Stimulated activated CD8-positive, alpha-beta memory T cell treated with anti-CD3 and anti-CD28 coated beads, Interleukin-12 subunit alpha, Interleukin-12 subunit beta, amount 100 ng/mL, for 24 hours (primary cell): ENCODE measurements around the gene NUDT13.
"Not testable (repeated sequence)": the region's sequence is repeated elsewhere in the genome, so short reads cannot be mapped to it uniquely, and the experiment has no call there.

Source experiments
- DNase-seq: peaks from one replicate; pipeline ENCODE4 v3.0.0-alpha.2; 2020; ENCODE audit errors: extremely low read depth

NUDT13 gene

DNA sequence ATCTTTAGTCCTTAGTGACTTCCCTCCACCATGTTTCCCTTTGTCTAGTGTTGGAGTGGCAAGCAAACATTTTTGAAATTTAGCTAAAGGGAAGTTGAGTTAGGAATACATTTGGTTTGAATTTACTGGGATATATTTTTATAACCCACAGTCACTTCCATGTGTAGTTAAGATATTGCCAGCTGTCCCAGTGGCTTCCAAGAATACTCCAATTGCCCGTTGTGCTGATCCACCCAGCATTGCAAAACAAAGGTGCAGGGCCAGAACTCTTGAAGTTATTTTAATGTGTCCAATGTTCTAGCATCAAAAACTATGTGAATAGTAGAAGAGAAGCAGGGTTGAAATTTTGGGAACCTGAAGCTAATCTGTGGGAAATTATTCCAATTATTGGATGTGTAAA is 11.1 kb upstream of the NUDT13 start:
- no peak for DNase-seq

DNA sequence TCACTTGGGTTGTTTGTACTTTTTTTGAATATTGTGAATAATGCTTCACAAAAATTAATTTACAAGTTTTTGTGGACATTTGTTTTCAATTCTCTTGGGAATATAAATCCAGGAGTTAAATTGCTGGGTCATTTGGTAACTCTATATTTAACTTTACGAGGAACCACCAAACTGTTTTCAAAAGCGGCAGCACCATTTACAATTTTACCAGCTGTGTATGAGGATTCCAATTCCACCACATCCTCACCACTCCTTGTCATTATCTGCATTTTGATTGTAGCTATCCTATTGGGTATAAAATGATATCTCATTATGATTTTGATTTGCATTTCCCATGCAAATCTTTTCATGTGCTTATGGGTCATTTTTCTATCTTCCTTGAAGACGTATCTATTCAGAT is 4.0 kb upstream of the NUDT13 start:
- DNase-seq, result no peak

DNA sequence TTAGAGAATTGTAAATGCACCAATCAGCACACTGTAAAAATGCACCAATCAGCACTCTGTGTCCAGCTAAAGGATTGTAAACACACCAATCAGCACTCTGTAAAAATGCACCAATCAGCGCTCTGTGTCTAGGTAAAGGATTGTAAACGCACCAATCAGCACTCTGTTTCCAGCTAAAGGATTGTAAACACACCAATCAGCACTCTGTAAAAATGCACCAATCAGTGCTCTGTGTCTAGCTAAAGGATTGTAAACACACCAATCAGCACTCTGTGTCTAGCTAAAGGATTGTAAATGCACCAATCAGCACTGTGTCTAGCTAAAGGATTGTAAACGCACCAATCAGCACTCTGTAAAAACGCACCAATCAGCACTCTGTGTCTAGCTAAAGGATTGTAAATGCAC is 1.0 kb upstream of the NUDT13 start:
- DNase-seq, result not testable (repeated sequence)

DNA sequence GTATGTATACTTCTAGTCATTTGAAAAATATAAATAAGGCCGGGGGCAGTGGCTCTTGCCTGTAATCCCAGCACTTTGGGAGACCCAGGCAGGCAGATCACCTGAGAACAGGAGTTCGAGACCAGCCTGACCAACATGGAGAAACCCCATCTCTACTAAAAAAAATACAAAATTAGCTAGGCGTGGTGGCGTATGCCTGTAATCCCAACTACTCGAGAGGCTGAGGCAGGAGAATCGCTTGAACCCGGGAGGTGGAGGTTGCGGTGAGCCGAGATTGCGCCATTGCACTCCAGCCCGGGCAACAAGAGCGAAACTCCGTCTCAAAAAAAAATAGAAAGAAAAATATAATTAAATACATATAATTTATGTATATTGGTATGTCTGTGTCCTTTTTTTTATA is 1.8 kb downstream of the NUDT13 start:
- DNase-seq, result not testable (repeated sequence)

DNA sequence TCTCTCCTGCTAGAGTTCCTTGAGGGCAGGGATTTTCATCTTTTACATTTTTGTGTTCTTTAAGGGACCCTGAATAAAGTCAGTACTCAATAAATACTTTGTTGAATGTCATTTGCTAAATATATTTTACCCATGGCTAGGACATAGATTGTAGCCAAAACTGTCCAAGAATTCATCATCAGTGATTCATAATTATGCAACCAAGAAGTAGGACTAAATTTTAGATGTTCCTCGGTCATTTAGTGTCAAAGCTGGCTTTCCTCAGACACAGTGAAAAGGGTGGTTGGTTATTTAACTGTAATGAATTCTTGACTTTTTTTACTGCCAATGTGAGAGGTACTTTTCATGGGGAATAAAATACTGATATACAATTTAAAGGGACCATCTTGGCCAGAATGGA is 3.3 kb downstream of the NUDT13 start:
- no peak for DNase-seq

DNA sequence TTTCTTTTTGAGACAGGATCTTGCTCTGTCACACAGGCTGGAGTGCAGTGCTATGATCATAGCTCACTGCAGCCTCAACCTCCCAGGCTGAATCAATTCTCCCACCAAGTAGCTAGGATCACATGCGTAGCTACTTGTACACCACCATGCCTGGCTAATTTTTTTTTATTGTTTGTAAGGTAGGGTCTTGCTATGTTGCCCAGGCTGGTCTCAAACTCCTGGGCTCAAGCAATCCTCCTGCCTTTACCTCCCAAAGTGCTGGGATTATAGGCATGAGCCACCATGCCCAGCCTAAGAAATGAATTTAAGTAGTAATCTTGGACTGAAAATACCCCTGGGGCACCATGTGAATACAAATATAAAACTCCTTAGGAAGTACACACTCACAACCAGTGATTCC is 5.8 kb downstream of the NUDT13 start:
- no peak for DNase-seq

DNA sequence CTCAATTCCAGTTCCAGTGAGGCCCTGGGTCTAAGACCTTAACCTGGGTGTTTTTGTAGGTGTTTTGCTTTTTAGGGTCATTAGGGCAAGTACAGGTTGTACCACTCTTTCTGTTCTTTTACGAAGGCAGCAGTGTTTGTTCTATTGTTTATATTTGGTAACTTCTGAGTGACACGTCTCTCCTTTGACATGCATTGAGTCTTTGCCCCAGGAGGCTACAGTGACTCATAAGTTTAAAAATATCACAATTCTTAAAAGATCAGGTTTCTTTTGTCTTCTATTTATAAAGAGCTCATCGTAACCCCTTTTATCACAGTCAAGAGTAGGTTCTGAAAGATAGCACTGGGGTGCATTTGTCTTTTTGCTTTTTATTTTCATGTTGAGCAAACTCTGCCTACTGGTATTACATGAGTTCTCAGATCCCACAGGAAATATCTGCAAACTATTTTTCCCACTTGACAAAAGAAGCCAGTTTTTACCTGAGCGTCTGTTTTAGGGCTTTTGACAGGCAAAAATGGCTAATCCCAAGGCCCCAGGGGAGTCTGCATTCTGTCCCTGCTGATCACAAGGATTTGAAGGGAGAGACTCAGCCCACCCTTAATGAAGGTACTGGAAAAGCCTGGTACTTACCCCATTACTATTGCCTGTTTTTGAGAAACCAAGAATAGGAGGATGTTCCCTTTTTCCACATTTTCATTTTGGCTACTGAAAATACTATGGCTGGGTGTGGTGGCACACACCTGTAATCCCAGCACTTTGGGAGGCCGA is 7.9 kb downstream of the NUDT13 start:
- DNase-seq, result no peak

DNA sequence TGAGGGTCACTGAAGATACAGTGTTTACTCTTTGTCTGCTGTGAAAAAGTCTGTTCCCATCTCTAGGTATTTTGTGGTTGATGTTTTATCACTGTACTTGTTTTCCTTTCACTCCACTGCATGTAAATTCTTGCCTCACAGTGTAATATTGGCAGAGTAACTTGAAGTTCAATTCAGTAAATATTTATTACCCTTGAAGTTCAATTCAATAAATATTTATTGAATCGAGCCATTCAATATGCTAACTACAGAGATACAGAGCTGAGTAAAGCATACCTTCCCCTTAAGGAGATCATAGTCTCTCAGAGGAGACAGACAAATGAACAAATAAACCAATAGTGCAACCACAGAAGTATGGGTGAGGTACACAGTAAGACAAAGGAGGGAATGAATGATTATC is 9.2 kb downstream of the NUDT13 start:
- DNase-seq, result no peak

DNA sequence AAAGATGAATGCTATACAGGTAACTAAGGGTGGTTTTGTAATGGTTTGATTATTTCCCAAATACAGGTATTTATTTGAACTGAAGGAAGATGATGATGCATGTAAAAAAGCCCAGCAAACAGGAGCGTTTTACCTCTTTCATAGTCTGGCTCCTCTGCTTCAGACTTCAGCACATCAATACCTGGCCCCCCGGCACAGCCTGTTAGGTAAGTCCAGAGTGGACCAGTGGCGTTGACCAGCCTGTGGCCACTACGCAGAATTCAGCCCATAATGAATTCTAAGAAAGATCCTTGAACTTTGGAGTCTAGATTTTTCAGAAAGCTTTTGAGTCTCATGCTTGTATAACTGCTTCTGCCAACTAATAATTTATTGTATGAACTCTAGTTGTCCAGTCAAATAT is 9.7 kb downstream of the NUDT13 start:
- DNase-seq, result no peak

DNA sequence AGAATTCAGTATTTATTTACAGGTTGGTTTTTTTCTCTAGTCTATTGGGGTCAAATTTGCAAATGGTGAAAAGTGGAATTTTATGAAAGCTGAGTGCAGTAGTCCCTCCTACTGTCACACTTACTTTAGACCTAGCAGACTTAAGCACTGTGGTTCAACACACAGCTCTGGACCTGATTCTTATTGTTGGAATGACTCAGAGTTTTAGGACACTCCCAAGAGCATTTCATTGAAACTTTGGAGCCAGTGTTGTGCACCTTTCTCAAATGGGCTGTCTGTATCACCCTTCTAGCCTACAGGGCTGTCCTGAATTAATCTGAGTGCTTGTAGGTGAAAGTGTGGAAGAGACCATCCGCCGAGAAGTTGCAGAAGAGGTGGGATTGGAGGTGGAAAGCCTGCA is 16.1 kb downstream of the NUDT13 start:
- no peak for DNase-seq

DNA sequence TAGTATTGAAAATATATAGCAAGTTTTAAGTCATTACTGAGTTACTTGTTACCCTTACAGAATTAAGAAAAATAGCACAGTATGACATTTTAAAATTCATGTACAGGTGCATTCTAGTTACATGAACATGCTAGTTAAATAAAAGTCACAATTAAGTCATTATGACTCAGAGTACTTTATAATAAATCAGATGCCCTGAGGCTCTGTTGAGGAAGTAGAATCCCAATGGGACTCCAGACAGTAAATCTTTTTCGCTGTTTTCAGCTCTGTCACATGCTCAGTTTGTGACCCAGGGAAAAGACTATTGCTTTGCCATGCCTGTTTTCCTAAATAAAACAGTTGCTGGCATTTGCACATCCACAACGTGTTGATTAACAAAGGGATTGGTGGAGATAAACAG is 21.0 kb downstream of the NUDT13 start:
- DNase-seq, result no peak

DNA sequence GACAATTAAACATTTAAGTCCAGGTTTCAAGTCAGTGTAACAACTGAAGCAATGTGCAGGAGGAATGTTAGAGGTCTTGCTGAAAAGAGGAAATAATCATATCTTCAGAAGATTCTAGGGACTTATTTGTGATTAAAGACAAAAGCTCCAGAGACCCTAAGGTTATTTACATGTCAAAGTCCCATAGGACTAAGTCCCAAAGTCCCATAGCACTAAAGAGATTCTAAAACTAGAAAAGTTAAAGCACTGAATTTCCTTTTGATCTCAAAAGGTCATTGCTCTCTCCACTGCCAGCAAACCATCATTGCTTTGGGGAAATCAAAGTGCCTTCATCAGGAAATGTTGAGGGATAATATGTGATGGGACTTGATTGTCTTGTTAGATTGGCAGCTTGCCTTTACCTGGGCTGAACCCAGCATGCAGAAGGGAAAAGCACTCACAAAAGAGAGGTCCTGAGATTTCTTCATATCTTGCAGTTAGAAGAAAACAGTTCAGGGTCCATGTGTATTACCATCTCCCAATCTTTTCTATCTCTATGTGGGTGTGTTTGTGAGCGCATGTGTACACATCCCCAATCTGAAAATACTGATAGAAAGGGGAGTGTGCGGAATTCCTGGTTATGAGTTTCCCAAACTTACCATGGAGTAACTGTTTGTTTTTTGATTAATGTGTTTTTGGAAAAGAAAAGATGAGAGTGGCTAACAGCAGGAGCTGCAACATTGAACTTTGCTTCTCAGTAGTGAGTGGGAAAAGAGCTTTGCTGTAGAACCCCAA is 21.8 kb downstream of the NUDT13 start:
- DNase-seq, result no peak

DNA sequence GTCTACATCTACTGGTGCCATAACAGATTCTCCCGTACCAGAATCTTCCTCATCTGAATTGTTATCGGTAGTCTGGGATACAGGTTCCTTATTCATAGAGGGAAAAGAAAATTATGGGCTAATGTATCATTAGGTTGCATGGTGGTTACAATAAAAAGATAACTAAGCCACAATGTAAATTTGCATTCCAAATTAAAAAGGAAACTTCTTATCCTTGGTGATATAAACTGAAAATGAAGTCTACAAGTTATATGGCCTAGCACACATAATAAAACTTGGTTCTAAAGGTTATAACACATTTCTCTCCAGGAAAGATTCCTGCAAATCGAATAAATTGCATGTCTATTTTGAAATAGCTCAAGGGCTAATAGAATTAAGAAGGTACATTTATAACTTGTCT is 24.5 kb downstream of the NUDT13 start:
- no peak for DNase-seq

DNA sequence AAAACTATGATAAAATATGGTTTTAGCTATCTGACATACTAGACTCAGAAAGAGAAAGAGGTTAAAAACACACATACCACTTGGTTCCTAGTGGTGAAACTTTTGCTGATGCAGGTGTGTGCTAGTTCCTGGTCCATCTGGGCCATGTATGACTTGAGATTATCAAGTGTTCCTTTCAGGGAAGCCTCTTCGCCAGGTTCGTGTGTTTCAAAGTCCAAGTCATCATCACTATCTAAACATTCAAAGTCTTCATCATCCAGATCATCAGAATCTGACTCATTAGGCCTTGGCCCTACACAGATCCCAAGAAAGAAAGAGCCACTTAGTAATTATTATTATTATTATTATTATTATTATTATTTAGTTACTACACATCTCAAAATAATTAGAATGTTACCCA is 26.4 kb downstream of the NUDT13 start:
- no peak for DNase-seq

DNA sequence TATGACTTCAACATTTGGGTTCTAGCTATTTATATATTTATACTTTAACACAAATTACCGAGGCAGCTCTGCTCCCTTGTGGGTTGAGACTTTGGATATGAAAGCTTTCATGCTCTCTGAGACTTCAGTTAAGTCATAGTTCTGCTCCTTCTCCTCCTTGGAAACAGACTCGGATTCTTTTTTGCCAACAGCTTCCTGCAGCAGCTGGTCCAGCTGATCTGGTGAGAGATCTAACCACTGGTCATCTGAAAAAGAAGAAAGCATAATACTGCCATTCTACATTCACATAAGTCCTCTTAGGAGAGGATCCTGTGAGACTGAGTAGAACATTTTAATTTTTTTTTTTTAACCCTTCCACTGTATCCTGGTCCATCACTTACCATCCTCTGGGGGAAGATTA is 29.0 kb downstream of the NUDT13 start:
- no peak for DNase-seq

DNA sequence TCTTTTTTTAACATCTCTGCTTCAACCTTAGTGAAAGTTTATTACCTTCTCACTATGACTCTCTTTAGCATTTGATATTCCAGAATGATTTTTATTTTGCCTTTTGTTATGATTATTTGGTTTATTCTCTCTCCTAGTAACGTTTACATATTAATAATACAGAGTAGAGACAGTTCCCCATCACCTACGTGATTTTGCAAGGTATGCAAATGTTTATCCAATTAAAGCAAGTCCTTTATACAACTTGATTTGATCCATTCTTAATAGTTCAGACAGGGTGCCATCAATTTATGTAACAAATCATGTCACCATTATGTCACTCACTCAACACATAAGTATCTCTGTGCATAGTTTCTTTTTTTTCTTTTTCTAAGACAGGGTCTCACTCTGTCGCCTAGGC is 31.3 kb downstream of the NUDT13 start:
- DNase-seq, result no peak

DNA sequence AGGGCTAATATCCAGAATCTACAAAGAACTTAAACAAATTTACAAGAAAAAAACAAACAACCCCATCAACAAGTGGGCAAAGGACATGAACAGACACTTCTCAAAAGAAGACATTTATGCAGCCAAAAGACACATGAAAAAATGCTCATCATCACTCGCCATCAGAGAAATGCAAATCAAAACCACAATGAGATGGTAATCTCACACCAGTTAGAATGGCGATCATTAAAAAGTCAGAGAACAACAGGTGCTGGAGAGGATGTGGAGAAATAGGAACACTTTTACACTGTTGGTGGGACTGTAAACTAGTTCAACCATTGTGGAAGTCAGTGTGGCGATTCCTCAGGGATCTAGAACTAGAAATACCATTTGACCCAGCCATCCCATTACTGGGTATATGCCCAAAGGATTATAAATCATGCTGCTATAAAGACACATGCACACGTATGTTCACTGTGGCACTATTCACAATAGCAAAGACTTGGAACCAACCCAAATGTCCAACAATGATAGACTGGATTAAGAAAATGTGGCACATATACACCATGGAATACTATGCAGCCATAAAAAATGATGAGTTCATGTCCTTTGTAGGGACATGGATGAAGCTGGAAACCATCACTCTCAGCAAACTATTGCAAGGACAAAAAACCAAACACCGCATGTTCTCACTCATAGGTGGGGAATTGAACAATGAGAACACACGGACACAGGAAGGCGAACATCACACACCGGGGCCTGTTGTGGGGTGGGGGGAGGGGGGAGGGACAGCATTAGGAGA is 40.6 kb downstream of the NUDT13 start:
- not testable (repeated sequence) for DNase-seq

DNA sequence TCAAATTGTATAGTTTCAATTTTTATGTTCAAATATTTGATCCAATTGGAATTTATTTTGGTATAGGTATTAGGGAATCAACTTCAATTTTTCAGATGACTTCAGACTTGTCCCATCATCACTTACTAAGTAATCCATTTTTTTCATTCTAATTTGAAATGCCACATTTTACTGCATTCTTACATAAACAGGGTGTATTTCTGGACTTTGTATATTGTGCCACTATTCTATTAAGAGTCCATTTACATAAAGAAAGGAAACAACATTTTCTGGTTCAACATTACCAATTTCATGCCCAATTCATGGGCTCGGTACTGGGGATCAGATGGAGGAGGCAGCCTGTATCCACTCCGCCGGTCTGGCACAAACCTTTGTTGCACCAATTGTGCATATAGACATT is 41.8 kb downstream of the NUDT13 start:
- DNase-seq, result no peak

DNA sequence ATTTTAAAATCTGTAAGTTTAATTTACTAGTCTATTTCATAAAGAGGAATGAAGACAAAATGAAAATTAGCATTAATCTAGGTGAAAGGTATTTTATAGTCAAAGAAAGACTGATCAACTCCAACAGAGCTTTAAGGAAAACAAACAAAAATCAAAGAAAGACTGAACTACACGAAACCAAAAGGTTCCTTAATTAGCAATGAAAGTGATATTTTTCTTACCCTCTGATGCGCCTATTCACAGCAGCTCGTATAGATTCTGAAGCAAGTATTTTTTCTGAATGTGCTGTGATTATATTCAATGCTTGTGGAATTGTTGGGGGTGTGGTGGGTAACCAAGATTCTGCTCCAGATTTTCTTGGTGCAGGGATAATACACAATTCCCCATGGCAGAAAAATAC is 45.8 kb downstream of the NUDT13 start:
- DNase-seq, result no peak

DNA sequence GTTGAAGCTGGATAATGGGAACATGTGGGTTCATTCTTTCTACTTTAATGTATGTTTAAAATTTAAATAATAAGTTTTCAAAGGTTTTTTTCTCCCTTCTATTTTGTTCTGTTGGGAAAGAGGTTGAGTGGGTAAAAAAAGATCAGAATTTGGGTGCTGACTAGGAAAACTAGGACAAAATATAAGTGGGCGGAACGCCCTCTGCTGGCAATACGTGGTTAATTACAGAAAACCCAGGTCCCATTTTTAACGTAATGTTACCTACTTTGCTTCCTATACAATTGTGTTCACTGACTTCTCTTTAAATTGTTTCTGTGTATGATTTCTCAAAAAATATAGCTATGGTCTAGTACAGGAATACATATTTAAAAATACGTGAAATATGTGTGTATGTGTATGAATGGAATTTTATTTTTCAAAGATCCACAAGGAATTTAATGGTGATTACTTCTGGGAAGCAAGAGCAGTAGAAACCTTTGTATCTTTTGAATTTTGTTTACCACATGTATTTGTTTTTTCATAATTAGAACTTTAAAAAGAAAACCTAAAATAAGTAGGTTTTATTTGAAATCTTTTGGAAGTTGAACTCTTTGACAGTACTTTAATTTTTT is 48.9 kb downstream of the NUDT13 start:
- peak; percentile 9 for DNase-seq

DNA sequence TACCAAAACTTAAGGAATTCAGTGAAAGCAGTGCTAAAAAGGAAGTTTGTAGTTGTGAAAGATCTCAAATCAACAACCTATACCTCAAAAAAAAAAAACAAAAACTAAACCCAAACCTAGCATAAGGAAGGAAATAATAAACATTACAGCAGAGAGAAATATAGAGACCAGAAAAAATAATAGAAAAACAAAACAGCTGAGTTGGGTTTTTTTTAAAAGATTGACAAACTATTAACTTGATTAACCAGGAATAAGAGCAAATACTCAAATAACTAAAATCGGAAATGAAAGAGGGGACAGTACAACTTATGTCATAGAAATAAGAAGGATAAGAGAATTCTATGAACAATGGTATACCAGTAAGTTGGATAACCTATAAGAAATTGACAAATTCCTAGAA is 50.8 kb downstream of the NUDT13 start:
- DNase-seq, result no peak

DNA sequence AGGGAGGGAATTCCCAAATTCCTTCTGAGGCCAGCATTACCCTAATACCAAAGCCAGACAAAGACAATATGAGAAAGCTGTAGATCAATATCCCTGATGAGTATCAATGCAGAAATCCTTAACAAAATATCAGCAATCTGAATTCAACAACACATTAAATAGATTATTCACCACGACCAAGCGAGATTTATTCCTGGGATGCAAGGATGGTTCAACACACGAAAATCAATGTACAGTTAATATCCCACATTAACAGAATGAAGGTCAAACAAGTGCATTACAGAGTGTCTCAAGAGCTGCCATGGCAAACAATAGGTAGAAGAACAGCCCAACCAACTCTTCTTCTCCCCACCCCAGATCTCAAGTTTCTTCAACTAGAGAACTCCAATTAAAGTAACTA is 51.4 kb downstream of the NUDT13 start:
- DNase-seq, result no peak
